Measurements from ENCODE around the gene SNCG.

DNA sequence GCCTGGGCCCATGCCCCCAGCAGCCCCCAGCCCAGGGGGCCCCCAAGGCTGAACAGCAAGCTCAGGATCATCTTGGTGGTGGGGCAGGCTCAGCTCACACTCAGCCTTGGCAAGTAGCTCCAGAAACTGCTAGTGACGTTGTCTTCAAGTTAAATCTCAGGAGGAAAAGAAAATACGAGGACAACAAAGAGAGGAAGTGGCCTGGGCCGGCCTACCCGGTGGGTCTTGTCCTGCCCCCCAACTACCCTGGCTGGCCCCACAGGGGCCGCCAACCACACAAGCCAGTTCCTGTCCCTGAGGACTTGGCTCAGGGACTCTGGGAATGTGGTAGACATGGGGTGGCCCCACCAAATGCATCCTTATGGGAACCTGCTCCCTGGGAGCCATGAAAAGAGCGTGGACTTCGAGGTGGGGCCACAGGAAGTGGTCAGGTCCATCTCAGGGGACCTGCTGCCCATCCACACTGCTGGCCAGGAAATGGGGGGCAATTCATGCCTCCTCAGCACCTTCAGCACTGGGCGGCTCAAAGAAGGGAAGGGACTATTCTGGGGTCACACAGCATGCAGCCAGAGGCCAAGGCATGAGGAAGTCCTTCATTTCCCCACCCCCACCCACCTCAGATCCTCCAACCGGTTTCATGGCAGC, 806 bp upstream of the SNCG start, which contains the start of gene MMRN2:
- TF ChIP-seq, protein P1, sequence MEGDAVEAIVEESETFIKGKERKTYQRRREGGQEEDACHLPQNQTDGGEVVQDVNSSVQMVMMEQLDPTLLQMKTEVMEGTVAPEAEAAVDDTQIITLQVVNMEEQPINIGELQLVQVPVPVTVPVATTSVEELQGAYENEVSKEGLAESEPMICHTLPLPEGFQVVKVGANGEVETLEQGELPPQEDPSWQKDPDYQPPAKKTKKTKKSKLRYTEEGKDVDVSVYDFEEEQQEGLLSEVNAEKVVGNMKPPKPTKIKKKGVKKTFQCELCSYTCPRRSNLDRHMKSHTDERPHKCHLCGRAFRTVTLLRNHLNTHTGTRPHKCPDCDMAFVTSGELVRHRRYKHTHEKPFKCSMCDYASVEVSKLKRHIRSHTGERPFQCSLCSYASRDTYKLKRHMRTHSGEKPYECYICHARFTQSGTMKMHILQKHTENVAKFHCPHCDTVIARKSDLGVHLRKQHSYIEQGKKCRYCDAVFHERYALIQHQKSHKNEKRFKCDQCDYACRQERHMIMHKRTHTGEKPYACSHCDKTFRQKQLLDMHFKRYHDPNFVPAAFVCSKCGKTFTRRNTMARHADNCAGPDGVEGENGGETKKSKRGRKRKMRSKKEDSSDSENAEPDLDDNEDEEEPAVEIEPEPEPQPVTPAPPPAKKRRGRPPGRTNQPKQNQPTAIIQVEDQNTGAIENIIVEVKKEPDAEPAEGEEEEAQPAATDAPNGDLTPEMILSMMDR (IDR thresholded peaks at IDR 0.05) = no peak
- TF ChIP-seq POLR2AphosphoS5 (IDR thresholded peaks at IDR 0.05) (no peak), POLR2A (IDR thresholded peaks at IDR 0.05) (no peak)

All from breast epithelium (tissue), 3 donors.